HCT116 (cell line): ENCODE results near the gene KSR1. TPM values are rescaled to one million over a fixed set of nuclear protein-coding genes. Genes with fewer than 3 reads are reported as not detected.
"Not testable (repeated sequence)": the region's sequence is repeated elsewhere in the genome, so short reads cannot be mapped to it uniquely, and the experiment has no call there.

Source experiments
- ATAC-seq: fragments of 200-7000 bp; cut with Tn5 transposase; 2 replicates; pipeline ENCODE4 v1.9.1; 2020; ENCODE audit warnings: mild to moderate bottlenecking, moderate library complexity
- BruUV-seq: library from RNA; stranded (reverse); fragments of 400-500 nt; replicated peaks from 2 replicates; lab custom pipeline; 2021; lab: Mats Ljungman, UMichigan
- CTCF ChIA-PET: fragments of 300-600 bp; sonication (Branson Sonifier 250); formaldehyde crosslinking; loops from one replicate; lab custom pipeline; 2021; ENCODE audit warnings: antibody characterized with exemption; lab: Charles Lee
- POLR2A ChIA-PET: fragments of 300-600, 350-600 bp; sonication (Branson Sonifier 250); formaldehyde crosslinking; loops from one replicate; lab custom pipeline; 2021; ENCODE audit warnings: antibody characterized with exemption; lab: Charles Lee
- RAD21 ChIA-PET, 2 experiments: fragments of 300-600 bp; sonication (Branson Sonifier 250); formaldehyde crosslinking; loops; one replicate each; lab custom pipeline; 2023; ENCODE audit warnings: low total read pairs in 2 of 2; ENCODE audit not compliant: uncharacterized antibody in 2 of 2, unreplicated experiment in 2 of 2, low non-redundant PET in 1 of 2; lab: Charles Lee
- DNase-seq: peaks from one replicate; pipeline ENCODE4 v3.0.0-alpha.2; 2010; ENCODE audit warnings: low read depth, low spot score
- H2AFZ ChIP-seq: fragments of 200-600 bp; shearing (Covaris generic), sonication (generic); 2 replicates; pipeline ENCODE4 v1.6.1; 2017; ENCODE audit warnings: low read depth, mixed run types, mixed read lengths, antibody characterized with exemption, low read length; ENCODE audit not compliant: poor library complexity, severe bottlenecking
- H3K27ac ChIP-seq: 2 replicates; pipeline ENCODE4 v1.5.1; 2012; ENCODE audit warnings: low read depth, low read length
- H3K27me3 ChIP-seq: fragments of 200-600 bp; sonication (generic); 2 replicates; pipeline ENCODE4 v1.6.1; 2016; ENCODE audit warnings: mixed run types, low read length, mixed read lengths; ENCODE audit not compliant: insufficient read depth
- H3K36me3 ChIP-seq, 2 experiments: fragments of 200-500 bp in 1 of 2; fragments of 200-600 bp in 1 of 2; sonication (Bioruptor generic) in 1 of 2; sonication (generic) in 1 of 2; 2 replicates each; pipeline versions ENCODE4 v1.5.1 to v1.6.1; 2014 to 2016; ENCODE audit warnings: low read length in 2 of 2, inconsistent platforms in 1 of 2, mixed read lengths in 1 of 2, mixed run types in 1 of 2; ENCODE audit not compliant: insufficient read depth in 2 of 2, control insufficient read depth in 1 of 2
- H3K4me1 ChIP-seq, 2 experiments: fragments of 200-600 bp in 1 of 2; sonication (generic) in 1 of 2; 2 replicates each; pipeline versions ENCODE4 v1.5.1 to v1.6.1; 2012 to 2017; ENCODE audit warnings: low read length in 2 of 2, inconsistent platforms in 1 of 2, mild to moderate bottlenecking in 1 of 2, mixed read lengths in 1 of 2, mixed run types in 1 of 2, moderate library complexity in 1 of 2; ENCODE audit not compliant: insufficient read depth in 2 of 2, control insufficient read depth in 1 of 2
- H3K4me2 ChIP-seq: fragments of 200-600 bp; sonication (generic); 2 replicates; pipeline ENCODE4 v1.6.1; 2017; ENCODE audit warnings: mixed run types, low read length, mixed read lengths
- H3K4me3 ChIP-seq, 2 experiments: fragments of 200-600 bp in 1 of 2; sonication (generic) in 1 of 2; replicated peaks in 1 of 2; 2 replicates each; pipeline ENCODE4 v1.5.1; 2011 to 2016; ENCODE audit warnings: low read length in 2 of 2, control low read depth in 1 of 2, low read depth in 1 of 2, mild to moderate bottlenecking in 1 of 2, mixed read lengths in 1 of 2, mixed run types in 1 of 2
- H3K79me2 ChIP-seq: fragments of 200-600 bp; sonication (generic); 2 replicates; pipeline ENCODE4 v1.6.1; 2017; ENCODE audit warnings: mild to moderate bottlenecking, mixed run types, low read length, moderate library complexity, mixed read lengths; ENCODE audit not compliant: insufficient read depth
- H3K9ac ChIP-seq: fragments of 200-600 bp; sonication (generic); 2 replicates; pipeline ENCODE4 v1.6.1; 2016; ENCODE audit warnings: low read length, mixed read lengths
- H3K9me2 ChIP-seq: fragments of 200-600 bp; sonication (generic), shearing (Covaris generic); 2 replicates; pipeline ENCODE4 v1.6.1; 2017; ENCODE audit warnings: mixed run types, mild to moderate bottlenecking, moderate library complexity; ENCODE audit not compliant: insufficient read depth
- H3K9me3 ChIP-seq, 2 experiments: fragments of 200-500 bp in 1 of 2; fragments of 200-600 bp in 1 of 2; sonication (Bioruptor generic) in 1 of 2; sonication (generic) in 1 of 2; 2 replicates each; pipeline ENCODE4 v1.6.1; 2014 to 2017; ENCODE audit warnings: low read length in 2 of 2, mixed read lengths in 2 of 2, inconsistent platforms in 1 of 2, low read depth in 1 of 2, mild to moderate bottlenecking in 1 of 2, mixed run types in 1 of 2, moderate library complexity in 1 of 2; ENCODE audit not compliant: control insufficient read depth in 1 of 2, insufficient read depth in 1 of 2
- H4K20me1 ChIP-seq: fragments of 200-600 bp; sonication (generic), shearing (Covaris generic); 2 replicates; pipeline ENCODE4 v1.6.1; 2017; ENCODE audit warnings: mixed run types, mild to moderate bottlenecking, moderate library complexity; ENCODE audit not compliant: insufficient read depth
- CBX3 ChIP-seq: IDR thresholded peaks from 2 replicates; pipeline ENCODE4 v1.6.1; 2012; ENCODE audit warnings: low read depth
- RAD21 ChIP-seq: IDR thresholded peaks from 2 replicates; pipeline ENCODE4 v1.6.1; 2012; ENCODE audit warnings: low read depth, mild to moderate bottlenecking
- REST ChIP-seq: IDR thresholded peaks from 2 replicates; pipeline ENCODE4 v1.6.1; 2012; ENCODE audit warnings: low read depth
- ZFX ChIP-seq: fragments of 450-650 bp; IDR thresholded peaks from 2 replicates; pipeline ENCODE4 v1.6.1; 2017
- intact Hi-C: fragments of 100-400 bp; cut with micrococcal nuclease; formaldehyde crosslinking; loops from 2 replicates; pipeline ENCODE4 v1.10.0; 2022
- total RNA-seq: library from RNA; stranded (reverse); gene quantifications from one replicate; pipeline ENCODE4 v1.2.1, GENCODE V29; 2021; ENCODE audit not compliant: unreplicated experiment
- TF ChIP-seq, protein P1 (sequence below): IDR thresholded peaks from 2 replicates; pipeline ENCODE4 v1.6.1; 2011; ENCODE audit warnings: mild to moderate bottlenecking, low read length, moderate library complexity; ENCODE audit not compliant: insufficient replicate concordance; ENCODE audit errors: extremely low read depth

KSR1 gene
- total RNA-seq, 1 experiment from 2014 or later = 16.5 TPM

GRCh38 chr17:27498615-27499309 is 42.5 kb downstream of the KSR1 start (continued):
- TF ChIP-seq, protein P1, sequence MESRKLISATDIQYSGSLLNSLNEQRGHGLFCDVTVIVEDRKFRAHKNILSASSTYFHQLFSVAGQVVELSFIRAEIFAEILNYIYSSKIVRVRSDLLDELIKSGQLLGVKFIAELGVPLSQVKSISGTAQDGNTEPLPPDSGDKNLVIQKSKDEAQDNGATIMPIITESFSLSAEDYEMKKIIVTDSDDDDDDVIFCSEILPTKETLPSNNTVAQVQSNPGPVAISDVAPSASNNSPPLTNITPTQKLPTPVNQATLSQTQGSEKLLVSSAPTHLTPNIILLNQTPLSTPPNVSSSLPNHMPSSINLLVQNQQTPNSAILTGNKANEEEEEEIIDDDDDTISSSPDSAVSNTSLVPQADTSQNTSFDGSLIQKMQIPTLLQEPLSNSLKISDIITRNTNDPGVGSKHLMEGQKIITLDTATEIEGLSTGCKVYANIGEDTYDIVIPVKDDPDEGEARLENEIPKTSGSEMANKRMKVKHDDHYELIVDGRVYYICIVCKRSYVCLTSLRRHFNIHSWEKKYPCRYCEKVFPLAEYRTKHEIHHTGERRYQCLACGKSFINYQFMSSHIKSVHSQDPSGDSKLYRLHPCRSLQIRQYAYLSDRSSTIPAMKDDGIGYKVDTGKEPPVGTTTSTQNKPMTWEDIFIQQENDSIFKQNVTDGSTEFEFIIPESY = no peak
- no peak for TF ChIP-seq ZFX

- intact Hi-C loops = no loop called here
- peaks cover 11 to 13% of the 10 kb centered on the region in 2 experiments for H3K4me1 ChIP-seq
- no peak overlapping the region for H3K4me3 ChIP-seq
- ChIA-PET RAD21 (no interaction called here), POLR2A (no interaction called here), CTCF (no interaction called here)
- DNase-seq (no peak), ATAC-seq (no peak)
- no peaks in the 10 kb centered on the region for H3K9me2 ChIP-seq
- H3K27ac ChIP-seq = no peak overlapping the region
- no peak overlapping the region for H2AFZ ChIP-seq
- H3K36me3 ChIP-seq = no peaks in the 10 kb centered on the region
- no peak overlapping the region for H3K4me2 ChIP-seq
- no peaks in the 10 kb centered on the region for H4K20me1 ChIP-seq
- TF ChIP-seq ZFX (no peak), RAD21 (no peak), REST (no peak), CBX3 (no peak)
- BruUV-seq = no TSS peak
- H3K79me2 ChIP-seq = no peaks in the 10 kb centered on the region
- H3K9me3 ChIP-seq = peaks cover 3 to 5% of the 10 kb centered on the region in 2 experiments; a peak in 1 of 4 replicates
- no peak overlapping the region for H3K9ac ChIP-seq
- no peaks in the 10 kb centered on the region for H3K27me3 ChIP-seq
Observed at GRCh38 chr17:27499451-27500265, 43.4 kb downstream of the KSR1 start.

GRCh38 chr17:27501338-27501737 is 45.1 kb downstream of the KSR1 start:
- H3K4me1 ChIP-seq, H3K79me2 ChIP-seq, intact Hi-C loops, H2AFZ ChIP-seq, RAD21 ChIA-PET, H3K9me3 ChIP-seq, H3K27ac ChIP-seq, BruUV-seq, DNase-seq, H4K20me1 ChIP-seq, H3K4me2 ChIP-seq, H3K36me3 ChIP-seq, POLR2A ChIA-PET, ATAC-seq, H3K27me3 ChIP-seq, H3K9ac ChIP-seq, H3K9me2 ChIP-seq, H3K4me3 ChIP-seq: not testable (repeated sequence)
- CTCF ChIA-PET = interaction anchor here (0.6 to 0.8 kb wide), 2 partner anchors 19 to 99 kb away, joined by 3 to 4 read pairs; no protein-coding TSS in a partner anchor
